SU-DHL-6 (cell line): Measurements from ENCODE around the gene ZNF423.

ENCODE experiments used
- H2AFZ ChIP-seq: fragments of 200-600 bp; sonication (generic); 2 replicates; pipeline ENCODE4 v1.6.1; 2014; ENCODE audit warnings: low read depth, mild to moderate bottlenecking, moderate library complexity, mixed read lengths, antibody characterized with exemption, low read length; ENCODE audit not compliant: severe bottlenecking
- H3F3A ChIP-seq: fragments of 200-600 bp; shearing (Covaris generic); 2 replicates; pipeline ENCODE4 v1.6.0; 2016; ENCODE audit warnings: antibody characterized with exemption, mild to moderate bottlenecking; ENCODE audit not compliant: insufficient read depth
- H3K27ac ChIP-seq: fragments of 200-600 bp; sonication (generic); 2 replicates; pipeline ENCODE4 v1.5.1; 2016; ENCODE audit warnings: low read depth, mild to moderate bottlenecking, low read length, moderate library complexity, mixed read lengths
- H3K27me3 ChIP-seq: fragments of 200-600 bp; sonication (generic), shearing (Covaris generic); 2 replicates; pipeline ENCODE4 v1.6.0; 2014; ENCODE audit warnings: mild to moderate bottlenecking, low read length
- H3K36me3 ChIP-seq: fragments of 200-600 bp; sonication (generic); 2 replicates; pipeline ENCODE4 v1.6.1; 2014; ENCODE audit warnings: mild to moderate bottlenecking, low read length, mixed read lengths
- H3K4me2 ChIP-seq: fragments of 300-600, 200-600 bp; shearing (Covaris generic), sonication (generic); 2 replicates; pipeline ENCODE4 v1.6.0; 2014; ENCODE audit warnings: low read length, low read depth, mild to moderate bottlenecking; ENCODE audit not compliant: poor library complexity, severe bottlenecking
- H3K4me3 ChIP-seq: fragments of 200-600 bp; sonication (generic); 2 replicates; pipeline ENCODE4 v1.5.1; 2014; ENCODE audit warnings: antibody characterized with exemption, low read length, mild to moderate bottlenecking, mixed read lengths; ENCODE audit not compliant: insufficient read depth, poor library complexity, severe bottlenecking
- H3K79me2 ChIP-seq: fragments of 200-600 bp; sonication (generic); 2 replicates; pipeline ENCODE4 v1.6.1; 2014; ENCODE audit warnings: mild to moderate bottlenecking, low read length, moderate library complexity; ENCODE audit not compliant: insufficient read depth
- H3K9ac ChIP-seq: fragments of 200-600 bp; sonication (generic); 2 replicates; pipeline ENCODE4 v1.7.0; 2014; ENCODE audit warnings: mild to moderate bottlenecking, low read length
- H3K9me2 ChIP-seq: fragments of 200-600 bp; sonication (generic); replicated peaks from 2 replicates; pipeline ENCODE4 v1.6.1; 2014; ENCODE audit warnings: low read length; ENCODE audit not compliant: insufficient read depth
- H3K9me3 ChIP-seq: fragments of 200-600 bp; sonication (generic); 2 replicates; pipeline ENCODE4 v1.6.1; 2014; ENCODE audit warnings: low read length, mixed read lengths; ENCODE audit not compliant: insufficient read depth
- H4K20me1 ChIP-seq: fragments of 200-600 bp; sonication (generic); 2 replicates; pipeline ENCODE4 v1.6.1; 2014; ENCODE audit warnings: low read depth, mild to moderate bottlenecking, antibody characterized with exemption, low read length, moderate library complexity, mixed read lengths
- CTCF ChIP-seq: fragments of 200-600 bp; sonication (generic); IDR thresholded peaks from one replicate; pipeline ENCODE4 v1.5.1; 2017; ENCODE audit warnings: antibody characterized with exemption, mild to moderate bottlenecking, low read length, moderate library complexity; ENCODE audit not compliant: insufficient read depth, poor library complexity, severe bottlenecking
- EZH2phosphoT487 ChIP-seq: fragments of 200-600 bp; sonication (generic), shearing (Covaris generic); conservative IDR thresholded peaks from 2 replicates; pipeline ENCODE4 v1.6.1; 2018; ENCODE audit warnings: mild to moderate bottlenecking, antibody characterized with exemption, low read length, moderate library complexity, mixed read lengths

Gene ZNF423

GRCh38 chr16:49531931-49532840 is 323.7 kb downstream of the ZNF423 start:
- no peaks in the 10 kb centered on the region for H3K27me3 ChIP-seq
- H2AFZ ChIP-seq, result no peak overlapping the region
- H3K27ac ChIP-seq, result no peak overlapping the region
- no peak overlapping the region for H3K4me3 ChIP-seq
- H3K9me3 ChIP-seq, result no peaks in the 10 kb centered on the region
- H3K9ac ChIP-seq, result no peak overlapping the region
- H4K20me1 ChIP-seq, result no peaks in the 10 kb centered on the region
- no peaks in the 10 kb centered on the region for H3F3A ChIP-seq
- no peaks in the 10 kb centered on the region for H3K36me3 ChIP-seq
- H3K9me2 ChIP-seq, result no peaks in the 10 kb centered on the region
- no peaks in the 10 kb centered on the region for H3K79me2 ChIP-seq
- no peak for TF ChIP-seq EZH2phosphoT487
- no peak for TF ChIP-seq CTCF
- H3K4me2 ChIP-seq, result no peak overlapping the region

GRCh38 chr16:49531425-49531824 is 324.5 kb downstream of the ZNF423 start:
- no peaks in the 10 kb centered on the region for H3K9me2 ChIP-seq
- no peaks in the 10 kb centered on the region for H4K20me1 ChIP-seq

GRCh38 chr16:49530427-49530970 is 325.4 kb downstream of the ZNF423 start:
- no peak overlapping the region for H2AFZ ChIP-seq
- no peak overlapping the region for H3K4me3 ChIP-seq
- no peaks in the 10 kb centered on the region for H3K9me3 ChIP-seq
- no peaks in the 10 kb centered on the region for H3K27me3 ChIP-seq
- no peaks in the 10 kb centered on the region for H4K20me1 ChIP-seq
- H3K27ac ChIP-seq, result no peak overlapping the region
- no peak overlapping the region for H3K4me2 ChIP-seq
- TF ChIP-seq CTCF (no peak), EZH2phosphoT487 (no peak)
- H3K79me2 ChIP-seq, result no peaks in the 10 kb centered on the region
- no peaks in the 10 kb centered on the region for H3F3A ChIP-seq
- no peaks in the 10 kb centered on the region for H3K9me2 ChIP-seq
- H3K36me3 ChIP-seq, result no peaks in the 10 kb centered on the region
- H3K9ac ChIP-seq, result no peak overlapping the region

More at GRCh38 chr16:49531425-49531824, 324.5 kb downstream of the ZNF423 start:
- Histone ChIP-seq H2AFZ (no peak overlapping the region), H3K4me2 (no peak overlapping the region), H3K27ac (no peak overlapping the region), H3K79me2 (no peaks in the 10 kb centered on the region), H3K9me3 (no peaks in the 10 kb centered on the region), H3K27me3 (no peaks in the 10 kb centered on the region), H3K4me3 (no peak overlapping the region), H3K36me3 (no peaks in the 10 kb centered on the region), H3F3A (no peaks in the 10 kb centered on the region), H3K9ac (no peak overlapping the region)
- TF ChIP-seq EZH2phosphoT487 (no peak), CTCF (no peak)
